Measurements from ENCODE around the gene RGP1. TPM values are rescaled to one million over a fixed set of nuclear protein-coding genes. Genes with fewer than 3 reads are reported as not detected.

RGP1 gene
- total RNA-seq (10 to 100 TPM; 19.7 to 29.2 (median 22.0) TPM), polyA plus RNA-seq (1 to 10 TPM; 2.2 to 9.5 (median 2.5) TPM)
- long read RNA-seq, donor 1, full-length matches to known transcripts, result 3 of 3 reads
- long read RNA-seq, donor 1, partial matches to known transcripts, result 0 of 3 reads
- long read RNA-seq, donor 1, other reads (novel, unspliced or antisense), result 0 of 3 reads
- long read RNA-seq, donor 2, full-length matches to known transcripts, result 2 of 2 reads
- long read RNA-seq, donor 2, partial matches to known transcripts, result 0 of 2 reads
- long read RNA-seq, donor 2, other reads (novel, unspliced or antisense), result 0 of 2 reads

- Histone ChIP-seq H3K4me3 (peak within 1 kb of the TSS; percentile 63 to 96 (median 80)), H3K27me3 (replicated peaks in 1 of 7) (no peaks in the 10 kb centered on the region), H3K36me3 (peaks cover 0 to 58% (median 45%) of the 10 kb centered on the region in 6 donors), H3K27ac (peak within 1 kb of the TSS; percentile 89 to 99 (median 93)), H3K9me3 (no peaks in the 10 kb centered on the region), H3K4me1 (peaks cover 34 to 73% (median 54%) of the 10 kb centered on the region in 6 donors)
- WGBS, 5 donors, result 0 to 1% (median 0%) methylated on average over 22 to 69 of the region's 69 CpGs
- peak; percentile 96 for DNase-seq
- intact Hi-C loops (cut with DNase I; ENCODE audit: low total_unique reads), result loop anchor here (10.0 kb wide), 1 partner anchor 56 kb away; no protein-coding TSS in a partner anchor
- TF ChIP-seq POLR2AphosphoS5 (IDR thresholded peaks at IDR 0.05) (peak; percentile 87 to 89 (median 89)), CTCF (IDR thresholded peaks at IDR 0.05 in 8 of 11, conservative IDR thresholded peaks at IDR 0.05 in 3 of 11) (peak in 1 of 11 experiments; percentile 22), POLR2A (IDR thresholded peaks at IDR 0.05) (peak in 2 of 3 donors; percentile 20 to 44)
Measured at GRCh38 chr9:35748858-35749514, at the start of gene RGP1, which contains the start of gene GBA2. Gene RGP1, plus strand, starts transcription at chr9:35749287. Its CDS starts 469 bp downstream, at chr9:35749756. Gene GBA2, minus strand, starts transcription at chr9:35749228. Its CDS starts 524 bp downstream, at chr9:35748704.

- TF ChIP-seq POLR2A (IDR thresholded peaks at IDR 0.05) (no peak), CTCF (IDR thresholded peaks at IDR 0.05 in 8 of 11, conservative IDR thresholded peaks at IDR 0.05 in 3 of 11) (no peak), POLR2AphosphoS5 (IDR thresholded peaks at IDR 0.05) (peak in 2 of 3 donors; percentile 69 to 75)
- Histone ChIP-seq H3K4me1 (peaks cover 4 to 73% (median 21%) of the 10 kb centered on the region in 6 donors), H3K9me3 (no peaks in the 10 kb centered on the region), H3K27me3 (replicated peaks in 1 of 7) (no peaks in the 10 kb centered on the region), H3K4me3 (no peak overlapping the region), H3K36me3 (peaks cover 20 to 98% (median 93%) of the 10 kb centered on the region in 6 donors), H3K27ac (peak overlapping the region in 6 of 8 donors; percentile 22 to 86 (median 70))
- WGBS, 5 donors, result 70 to 91% (median 75%) methylated on average over 11 of the region's 11 CpGs
- intact Hi-C loops (cut with DNase I; ENCODE audit: low total_unique reads), result no loop called here
- peak; percentile 85 for DNase-seq
Measured at GRCh38 chr9:35700031-35700430, 49.1 kb upstream of the RGP1 start.

GRCh38 chr9:35700942-35701341 lies 48.1 kb upstream of the RGP1 start:
- intact Hi-C loops (cut with DNase I; ENCODE audit: low total_unique reads), result no loop called here
- Histone ChIP-seq H3K9me3 (no peaks in the 10 kb centered on the region), H3K27me3 (replicated peaks in 1 of 7) (no peaks in the 10 kb centered on the region), H3K4me3 (no peak overlapping the region), H3K4me1 (peaks cover 4 to 77% (median 25%) of the 10 kb centered on the region in 6 donors), H3K27ac (peak overlapping the region in 4 of 8 donors; percentile 26 to 86 (median 70)), H3K36me3 (peaks cover 25 to 100% (median 98%) of the 10 kb centered on the region in 6 donors)
- TF ChIP-seq POLR2A (IDR thresholded peaks at IDR 0.05), result no peak
- TF ChIP-seq POLR2AphosphoS5 (IDR thresholded peaks at IDR 0.05), result no peak
- TF ChIP-seq CTCF (IDR thresholded peaks at IDR 0.05 in 8 of 11, conservative IDR thresholded peaks at IDR 0.05 in 3 of 11), result no peak
- DNase-seq, result no peak

GRCh38 chr9:35702696-35703095 lies 46.4 kb upstream of the RGP1 start:
- DNase-seq, result no peak
- Histone ChIP-seq H3K9me3 (no peaks in the 10 kb centered on the region), H3K27ac (peak overlapping the region in 2 of 8 donors; percentile 13 to 14), H3K36me3 (peaks cover 42 to 100% (median 100%) of the 10 kb centered on the region in 6 donors), H3K4me3 (no peak overlapping the region), H3K4me1 (peaks cover 0 to 65% (median 17%) of the 10 kb centered on the region in 6 donors), H3K27me3 (replicated peaks in 1 of 7) (no peaks in the 10 kb centered on the region)
- no peak for TF ChIP-seq CTCF (IDR thresholded peaks at IDR 0.05 in 8 of 11, conservative IDR thresholded peaks at IDR 0.05 in 3 of 11)
- TF ChIP-seq POLR2AphosphoS5 (IDR thresholded peaks at IDR 0.05), result no peak
- TF ChIP-seq POLR2A (IDR thresholded peaks at IDR 0.05), result no peak
- WGBS, 5 donors, result 92 to 98% (median 95%) methylated on average over 7 of the region's 7 CpGs
- intact Hi-C loops (cut with DNase I; ENCODE audit: low total_unique reads), result no loop called here
